Measurements from ENCODE around the gene FOXC1. TPM values are rescaled to one million over a fixed set of nuclear protein-coding genes. Genes with fewer than 3 reads are reported as not detected.

Gene FOXC1
- total and polyA plus RNA-seq, 2 of the 13 experiments (the other 11 are each of a cell fraction or from before 2014, with no cell fraction given) = 0.44 to 0.55 TPM

- no peak overlapping the region for H2AFZ ChIP-seq (ENCODE audit: low read length)
- in situ Hi-C loops (cut with HindIII; ENCODE audit: extremely low pct_ligation_motif_present, low pct_unique_long_range_greater_than_20kb) (no loop called here), intact Hi-C loops (cut with micrococcal nuclease; ENCODE audit: unreplicated experiment) (no loop called here)
- ChIA-PET CTCF (ENCODE audit: low intra/inter-chr PET ratio, low total read pairs) (no interaction called here), POLR2A (no interaction called here)
- no peak for DNase-seq (ENCODE audit: low spot score)
- no TSS peak for BruUV-seq (replicated peaks)
- no peak for FAIRE-seq
- H4K20me1 ChIP-seq (ENCODE audit: insufficient read depth, low read length) = no peaks in the 10 kb centered on the region; the same call in 1 of the 2 replicates
- H3K9me3 ChIP-seq (ENCODE audit: low read length) = no peaks in the 10 kb centered on the region
- no peaks in the 10 kb centered on the region for H3K4me1 ChIP-seq (ENCODE audit: insufficient read depth, low read length)
- 96% methylated on average over 35 of the region's 40 CpGs for WGBS (ENCODE audit: low lambda C conversion rate)
- no peak overlapping the region for H3K9ac ChIP-seq (ENCODE audit: insufficient read depth, low read depth, low read length)
- no peaks in the 10 kb centered on the region for H3K27me3 ChIP-seq (ENCODE audit: control insufficient read depth in 1 of 2, insufficient read depth in 2 of 2, low read length in 2 of 2)
- H3K27ac ChIP-seq (ENCODE audit: extremely low read length, insufficient read depth, low read length) = no peak overlapping the region
- ATAC-seq = no peak
- peaks cover 4 to 29% of the 10 kb centered on the region in 2 experiments; a peak in 4 of 5 replicates for H3K36me3 ChIP-seq (replicated peaks in 1 of 2; ENCODE audit: control insufficient read depth in 1 of 2, insufficient read depth in 2 of 2, low read length in 2 of 2)
- H3K4me2 ChIP-seq (ENCODE audit: low read depth, low read length) = no peak overlapping the region
- H3K79me2 ChIP-seq (ENCODE audit: insufficient read depth, low read length) = no peaks in the 10 kb centered on the region
- no peak overlapping the region for H3K4me3 ChIP-seq (replicated peaks in 1 of 3; ENCODE audit: insufficient read depth in 1 of 3, low read depth in 2 of 3, low read length in 3 of 3)
- no peak for TF ChIP-seq RXRA (CRISPR knock-in tag; IDR thresholded peaks at IDR 0.05)
- no peak for TF ChIP-seq ZNF674 (CRISPR knock-in tag; IDR thresholded peaks at IDR 0.05; ENCODE audit: low read depth)
- TF ChIP-seq MAZ (IDR thresholded peaks at IDR 0.05; ENCODE audit: borderline replicate concordance, low read depth, low read length) = no peak
- TF ChIP-seq MAZ (CRISPR knock-in tag; IDR thresholded peaks at IDR 0.05; ENCODE audit: low read depth) = no peak
- no peak for TF ChIP-seq ZBTB1 (CRISPR knock-in tag; IDR thresholded peaks at IDR 0.05; ENCODE audit: borderline replicate concordance)
- TF ChIP-seq HES4 (CRISPR knock-in tag; IDR thresholded peaks at IDR 0.05; ENCODE audit: borderline replicate concordance) = no peak
- TF ChIP-seq, protein P1, sequence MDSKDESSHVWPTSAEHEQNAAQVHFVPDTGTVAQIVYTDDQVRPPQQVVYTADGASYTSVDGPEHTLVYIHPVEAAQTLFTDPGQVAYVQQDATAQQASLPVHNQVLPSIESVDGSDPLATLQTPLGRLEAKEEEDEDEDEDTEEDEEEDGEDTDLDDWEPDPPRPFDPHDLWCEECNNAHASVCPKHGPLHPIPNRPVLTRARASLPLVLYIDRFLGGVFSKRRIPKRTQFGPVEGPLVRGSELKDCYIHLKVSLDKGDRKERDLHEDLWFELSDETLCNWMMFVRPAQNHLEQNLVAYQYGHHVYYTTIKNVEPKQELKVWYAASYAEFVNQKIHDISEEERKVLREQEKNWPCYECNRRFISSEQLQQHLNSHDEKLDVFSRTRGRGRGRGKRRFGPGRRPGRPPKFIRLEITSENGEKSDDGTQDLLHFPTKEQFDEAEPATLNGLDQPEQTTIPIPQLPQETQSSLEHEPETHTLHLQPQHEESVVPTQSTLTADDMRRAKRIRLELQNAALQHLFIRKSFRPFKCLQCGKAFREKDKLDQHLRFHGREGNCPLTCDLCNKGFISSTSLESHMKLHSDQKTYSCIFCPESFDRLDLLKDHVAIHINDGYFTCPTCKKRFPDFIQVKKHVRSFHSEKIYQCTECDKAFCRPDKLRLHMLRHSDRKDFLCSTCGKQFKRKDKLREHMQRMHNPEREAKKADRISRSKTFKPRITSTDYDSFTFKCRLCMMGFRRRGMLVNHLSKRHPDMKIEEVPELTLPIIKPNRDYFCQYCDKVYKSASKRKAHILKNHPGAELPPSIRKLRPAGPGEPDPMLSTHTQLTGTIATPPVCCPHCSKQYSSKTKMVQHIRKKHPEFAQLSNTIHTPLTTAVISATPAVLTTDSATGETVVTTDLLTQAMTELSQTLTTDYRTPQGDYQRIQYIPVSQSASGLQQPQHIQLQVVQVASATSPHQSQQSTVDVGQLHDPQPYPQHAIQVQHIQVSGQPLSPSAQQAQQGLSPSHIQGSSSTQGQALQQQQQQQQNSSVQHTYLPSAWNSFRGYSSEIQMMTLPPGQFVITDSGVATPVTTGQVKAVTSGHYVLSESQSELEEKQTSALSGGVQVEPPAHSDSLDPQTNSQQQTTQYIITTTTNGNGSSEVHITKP (CRISPR knock-in tag; IDR thresholded peaks at IDR 0.05; ENCODE audit: low read depth) = no peak
- no peak for TF ChIP-seq NFATC3 (CRISPR knock-in tag; IDR thresholded peaks at IDR 0.05)
- TF ChIP-seq TEF (CRISPR knock-in tag; IDR thresholded peaks at IDR 0.05) = no peak
- no peak for TF ChIP-seq ZNF605 (CRISPR knock-in tag; IDR thresholded peaks at IDR 0.05)
- TF ChIP-seq ZKSCAN1 (IDR thresholded peaks at IDR 0.05; ENCODE audit: low read length) = no peak
- no peak for TF ChIP-seq POGK (CRISPR knock-in tag; conservative IDR thresholded peaks at IDR 0.05)
- TF ChIP-seq AKAP8 (CRISPR knock-in tag; IDR thresholded peaks at IDR 0.05) = no peak
- TF ChIP-seq MEF2D (CRISPR knock-in tag; IDR thresholded peaks at IDR 0.05) = no peak
- TF ChIP-seq TOE1 (CRISPR knock-in tag; IDR thresholded peaks at IDR 0.05) = no peak
- no peak for TF ChIP-seq ZNF547 (CRISPR knock-in tag; IDR thresholded peaks at IDR 0.05)
Measured at GRCh38 chr6:1619098-1619672, 9.5 kb downstream of the FOXC1 start.

Measured in HepG2 (cell line).